Neural cell (in vitro differentiated cells): ENCODE results near the gene HDGF. TPM values are rescaled to one million over a fixed set of nuclear protein-coding genes. Genes with fewer than 3 reads are reported as not detected.
A peak's percentile ranks its signal among the peaks of the same experiment; 100 is the strongest.

ENCODE experiments used
- H2AFZ ChIP-seq: fragments of 200-600, 300-800 bp; sonication (generic), shearing (Covaris generic); 2 replicates; pipeline ENCODE4 v1.6.0; 2014; ENCODE audit warnings: low read depth, mild to moderate bottlenecking, antibody characterized with exemption, low read length, moderate library complexity
- H3F3A ChIP-seq: fragments of 200-600 bp; shearing (Covaris generic); 2 replicates; pipeline ENCODE4 v1.6.1; 2016; ENCODE audit warnings: mild to moderate bottlenecking, moderate library complexity, mixed read lengths, antibody characterized with exemption, low read length; ENCODE audit not compliant: insufficient read depth, poor library complexity, severe bottlenecking
- H3K27ac ChIP-seq: fragments of 200-600, 300-800 bp; sonication (generic), shearing (Covaris generic); 2 replicates; pipeline ENCODE4 v1.5.1; 2014; ENCODE audit warnings: mild to moderate bottlenecking, low read length, moderate library complexity
- H3K27me3 ChIP-seq: fragments of 300-800, 200-600 bp; sonication (generic), shearing (Covaris generic); 2 replicates; pipeline ENCODE4 v1.6.0; 2014; ENCODE audit warnings: mild to moderate bottlenecking, low read depth, low read length, moderate library complexity; ENCODE audit not compliant: insufficient read depth
- H3K36me3 ChIP-seq: fragments of 300-800, 200-600 bp; sonication (generic), shearing (Covaris generic); 2 replicates; pipeline ENCODE4 v1.5.1; 2014; ENCODE audit warnings: mild to moderate bottlenecking, antibody characterized with exemption, low read length, moderate library complexity; ENCODE audit not compliant: insufficient read depth
- H3K4me2 ChIP-seq: fragments of 300-800, 200-600 bp; sonication (generic), shearing (Covaris generic); 2 replicates; pipeline ENCODE4 v1.6.0; 2014; ENCODE audit warnings: mild to moderate bottlenecking, low read length
- H3K4me3 ChIP-seq: fragments of 300-800, 200-600 bp; sonication (generic), shearing (Covaris generic); 2 replicates; pipeline ENCODE4 v1.5.1; 2014; ENCODE audit warnings: mild to moderate bottlenecking, low read length, moderate library complexity
- H3K79me2 ChIP-seq: fragments of 200-600 bp; shearing (Covaris generic); replicated peaks from 2 replicates; pipeline ENCODE4 v1.6.0; 2014; ENCODE audit warnings: mild to moderate bottlenecking, low read length, moderate library complexity; ENCODE audit not compliant: insufficient read depth
- H3K9ac ChIP-seq: fragments of 300-800, 200-600 bp; sonication (generic), shearing (Covaris generic); 2 replicates; pipeline ENCODE4 v1.6.1; 2016; ENCODE audit warnings: mild to moderate bottlenecking, low read length, mixed read lengths
- H3K9me2 ChIP-seq: fragments of 200-600 bp; shearing (Covaris generic); 2 replicates; pipeline ENCODE4 v1.6.1; 2016; ENCODE audit warnings: mild to moderate bottlenecking, low read length, mixed read lengths; ENCODE audit not compliant: insufficient read depth
- H3K9me3 ChIP-seq: fragments of 200-600, 300-800 bp; sonication (generic), shearing (Covaris generic); 2 replicates; pipeline ENCODE4 v1.6.1; 2016; ENCODE audit warnings: mild to moderate bottlenecking, mixed run types, low read length, moderate library complexity, mixed read lengths
- H4K20me1 ChIP-seq: fragments of 200-600 bp; shearing (Covaris generic); 2 replicates; pipeline ENCODE4 v1.6.1; 2016; ENCODE audit warnings: mild to moderate bottlenecking, mixed run types; ENCODE audit not compliant: insufficient read depth
- EP300 ChIP-seq: fragments of 450-650 bp; conservative IDR thresholded peaks from 2 replicates; pipeline ENCODE4 v1.6.1; 2014; ENCODE audit warnings: antibody characterized with exemption, mild to moderate bottlenecking, moderate library complexity; ENCODE audit not compliant: poor library complexity, severe bottlenecking
- EZH2 ChIP-seq: fragments of 200-600, 300-800 bp; shearing (Covaris generic), sonication (generic); IDR thresholded peaks from 2 replicates; pipeline ENCODE4 v1.6.1; 2014; ENCODE audit warnings: antibody characterized with exemption, low read length, borderline replicate concordance, mild to moderate bottlenecking; ENCODE audit not compliant: insufficient read depth, poor library complexity, severe bottlenecking
- MXI1 ChIP-seq: fragments of 450-650 bp; conservative IDR thresholded peaks from 2 replicates; pipeline ENCODE4 v1.6.1; 2014; ENCODE audit warnings: antibody characterized with exemption, mild to moderate bottlenecking; ENCODE audit not compliant: poor library complexity, severe bottlenecking
- POLR2AphosphoS5 ChIP-seq: IDR thresholded peaks from 2 replicates; pipeline ENCODE4 v1.6.1; 2012
- RAD21 ChIP-seq: fragments of 450-650 bp; conservative IDR thresholded peaks from 2 replicates; pipeline ENCODE4 v1.6.1; 2014; ENCODE audit warnings: antibody characterized with exemption, mild to moderate bottlenecking, moderate library complexity
- SMC3 ChIP-seq: fragments of 450-650 bp; conservative IDR thresholded peaks from 2 replicates; pipeline ENCODE4 v1.6.1; 2014; ENCODE audit warnings: antibody characterized with exemption, mild to moderate bottlenecking, moderate library complexity; ENCODE audit not compliant: poor library complexity
- TAF1 ChIP-seq: IDR thresholded peaks from 2 replicates; pipeline ENCODE4 v1.6.1; 2012; ENCODE audit warnings: low read depth
- polyA plus RNA-seq: library from polyadenylated mRNA; depleted of rRNA; stranded (reverse); fragments of >200 nt; gene quantifications from 2 replicates; pipeline ENCODE4 v1.2.3, GENCODE V29; 2014
- TF ChIP-seq, protein P1 (sequence below): IDR thresholded peaks from 2 replicates; pipeline ENCODE4 v1.6.1; 2012; ENCODE audit warnings: borderline replicate concordance
- TF ChIP-seq, protein P2 (sequence below): fragments of 450-650 bp; IDR thresholded peaks from 2 replicates; pipeline ENCODE4 v1.5.1; 2014; ENCODE audit warnings: antibody characterized with exemption, mild to moderate bottlenecking, moderate library complexity; ENCODE audit not compliant: poor library complexity, severe bottlenecking

The HDGF gene
- polyA plus RNA-seq, 1 donor from 2014 or later = 138 TPM

DNA sequence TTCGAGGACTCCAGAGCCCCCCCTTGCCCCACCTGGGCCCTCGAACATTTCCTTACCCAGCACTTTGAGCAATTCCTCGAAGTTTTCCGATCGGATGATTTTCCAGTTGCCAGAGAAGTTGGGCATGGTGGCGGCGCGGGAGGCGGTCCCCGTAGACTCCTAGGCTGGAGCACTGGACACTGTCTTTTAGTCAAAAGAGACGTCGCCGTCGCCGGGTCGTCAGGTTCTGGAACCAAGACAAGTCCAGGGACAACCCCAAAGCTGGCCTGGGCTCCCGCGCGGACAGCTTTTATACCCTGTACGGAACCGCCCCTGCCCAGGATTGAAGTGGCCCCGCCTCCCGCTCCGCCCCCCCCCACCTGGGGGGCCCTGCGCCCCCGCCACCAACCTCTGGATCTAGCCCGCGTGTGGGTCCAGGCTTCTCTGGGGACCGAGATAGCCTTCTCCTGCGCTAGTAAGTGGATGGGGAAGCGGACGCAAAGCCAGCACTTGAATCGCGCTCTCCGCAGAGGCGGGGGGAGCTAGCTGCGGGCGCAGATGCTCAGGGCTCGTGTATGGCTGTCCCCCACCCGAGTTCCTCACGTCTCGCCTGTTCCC lies 46.1 kb downstream of the HDGF start, which contains the start of gene CRABP2:
Gene CRABP2 (minus strand): TSS at position 263 of the 597 bp plus-strand sequence. CDS start 137 bp downstream, at position 126.
- no peaks in the 10 kb centered on the region for H4K20me1 ChIP-seq
- no peaks in the 10 kb centered on the region for H3K36me3 ChIP-seq
- H3K9me3 ChIP-seq = no peaks in the 10 kb centered on the region
- H3K9ac ChIP-seq = peak within 1 kb of the TSS; percentile 35
- no peak within 1 kb of the TSS for H2AFZ ChIP-seq
- H3K9me2 ChIP-seq = no peaks in the 10 kb centered on the region
- no peak for TF ChIP-seq EP300
- TF ChIP-seq SMC3 = no peak
- TF ChIP-seq, protein P1, sequence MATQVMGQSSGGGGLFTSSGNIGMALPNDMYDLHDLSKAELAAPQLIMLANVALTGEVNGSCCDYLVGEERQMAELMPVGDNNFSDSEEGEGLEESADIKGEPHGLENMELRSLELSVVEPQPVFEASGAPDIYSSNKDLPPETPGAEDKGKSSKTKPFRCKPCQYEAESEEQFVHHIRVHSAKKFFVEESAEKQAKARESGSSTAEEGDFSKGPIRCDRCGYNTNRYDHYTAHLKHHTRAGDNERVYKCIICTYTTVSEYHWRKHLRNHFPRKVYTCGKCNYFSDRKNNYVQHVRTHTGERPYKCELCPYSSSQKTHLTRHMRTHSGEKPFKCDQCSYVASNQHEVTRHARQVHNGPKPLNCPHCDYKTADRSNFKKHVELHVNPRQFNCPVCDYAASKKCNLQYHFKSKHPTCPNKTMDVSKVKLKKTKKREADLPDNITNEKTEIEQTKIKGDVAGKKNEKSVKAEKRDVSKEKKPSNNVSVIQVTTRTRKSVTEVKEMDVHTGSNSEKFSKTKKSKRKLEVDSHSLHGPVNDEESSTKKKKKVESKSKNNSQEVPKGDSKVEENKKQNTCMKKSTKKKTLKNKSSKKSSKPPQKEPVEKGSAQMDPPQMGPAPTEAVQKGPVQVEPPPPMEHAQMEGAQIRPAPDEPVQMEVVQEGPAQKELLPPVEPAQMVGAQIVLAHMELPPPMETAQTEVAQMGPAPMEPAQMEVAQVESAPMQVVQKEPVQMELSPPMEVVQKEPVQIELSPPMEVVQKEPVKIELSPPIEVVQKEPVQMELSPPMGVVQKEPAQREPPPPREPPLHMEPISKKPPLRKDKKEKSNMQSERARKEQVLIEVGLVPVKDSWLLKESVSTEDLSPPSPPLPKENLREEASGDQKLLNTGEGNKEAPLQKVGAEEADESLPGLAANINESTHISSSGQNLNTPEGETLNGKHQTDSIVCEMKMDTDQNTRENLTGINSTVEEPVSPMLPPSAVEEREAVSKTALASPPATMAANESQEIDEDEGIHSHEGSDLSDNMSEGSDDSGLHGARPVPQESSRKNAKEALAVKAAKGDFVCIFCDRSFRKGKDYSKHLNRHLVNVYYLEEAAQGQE = no peak
- TF ChIP-seq RAD21 = no peak
- TF ChIP-seq MXI1 = no peak
- TF ChIP-seq, protein P2, sequence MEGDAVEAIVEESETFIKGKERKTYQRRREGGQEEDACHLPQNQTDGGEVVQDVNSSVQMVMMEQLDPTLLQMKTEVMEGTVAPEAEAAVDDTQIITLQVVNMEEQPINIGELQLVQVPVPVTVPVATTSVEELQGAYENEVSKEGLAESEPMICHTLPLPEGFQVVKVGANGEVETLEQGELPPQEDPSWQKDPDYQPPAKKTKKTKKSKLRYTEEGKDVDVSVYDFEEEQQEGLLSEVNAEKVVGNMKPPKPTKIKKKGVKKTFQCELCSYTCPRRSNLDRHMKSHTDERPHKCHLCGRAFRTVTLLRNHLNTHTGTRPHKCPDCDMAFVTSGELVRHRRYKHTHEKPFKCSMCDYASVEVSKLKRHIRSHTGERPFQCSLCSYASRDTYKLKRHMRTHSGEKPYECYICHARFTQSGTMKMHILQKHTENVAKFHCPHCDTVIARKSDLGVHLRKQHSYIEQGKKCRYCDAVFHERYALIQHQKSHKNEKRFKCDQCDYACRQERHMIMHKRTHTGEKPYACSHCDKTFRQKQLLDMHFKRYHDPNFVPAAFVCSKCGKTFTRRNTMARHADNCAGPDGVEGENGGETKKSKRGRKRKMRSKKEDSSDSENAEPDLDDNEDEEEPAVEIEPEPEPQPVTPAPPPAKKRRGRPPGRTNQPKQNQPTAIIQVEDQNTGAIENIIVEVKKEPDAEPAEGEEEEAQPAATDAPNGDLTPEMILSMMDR = no peak
- TF ChIP-seq POLR2AphosphoS5 = no peak
- TF ChIP-seq TAF1 = no peak
- no peak for TF ChIP-seq EZH2
- peak within 1 kb of the TSS; percentile 56 for H3K4me3 ChIP-seq
- H3K27me3 ChIP-seq = peaks cover 15% of the 10 kb centered on the region
- H3K27ac ChIP-seq = no peak within 1 kb of the TSS
- peaks cover 8% of the 10 kb centered on the region for H3F3A ChIP-seq
- no peaks in the 10 kb centered on the region for H3K79me2 ChIP-seq
- H3K4me2 ChIP-seq = peak within 1 kb of the TSS; percentile 48

DNA sequence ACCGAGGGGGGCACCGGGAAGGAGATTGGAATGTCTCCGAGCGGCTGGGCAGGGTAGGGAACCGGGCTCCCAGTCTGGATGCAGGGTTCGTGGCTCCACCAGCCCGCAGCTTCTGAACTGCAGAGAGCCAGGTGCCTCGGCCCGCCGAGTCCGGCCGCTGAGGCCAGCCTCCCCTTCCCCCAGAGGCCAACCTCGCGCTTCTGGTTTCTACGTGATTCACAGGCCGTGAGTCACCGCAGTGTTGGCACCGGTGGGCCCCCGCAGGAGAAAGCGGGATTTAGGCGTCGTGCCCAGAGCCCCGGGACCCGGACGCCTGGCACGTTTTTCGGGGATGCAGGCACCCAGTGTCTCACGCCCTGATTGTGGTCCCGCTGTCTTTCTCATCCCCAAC lies 46.5 kb downstream of the HDGF start:
- Histone ChIP-seq H3K4me3 (peak overlapping the region; percentile 56), H3K36me3 (no peaks in the 10 kb centered on the region), H2AFZ (no peak overlapping the region)

More for the DNA sequence above, 46.5 kb downstream of the HDGF start:
- Histone ChIP-seq H4K20me1 (no peaks in the 10 kb centered on the region), H3K9me2 (no peaks in the 10 kb centered on the region), H3K27ac (no peak overlapping the region), H3K4me2 (no peak overlapping the region), H3F3A (peaks cover 8% of the 10 kb centered on the region), H3K27me3 (peaks cover 15% of the 10 kb centered on the region), H3K9me3 (no peaks in the 10 kb centered on the region), H3K79me2 (no peaks in the 10 kb centered on the region), H3K9ac (no peak overlapping the region)
- TF ChIP-seq MXI1 = no peak
